ENCODE measurements around the gene SLC2A4RG.

The SLC2A4RG gene

GRCh38 chr20:63733117-63733516 is 6.5 kb upstream of the SLC2A4RG start:
- no peak overlapping the region for H3K4me3 ChIP-seq (ENCODE audit: low read depth, low read length)
- TF ChIP-seq, protein P1, sequence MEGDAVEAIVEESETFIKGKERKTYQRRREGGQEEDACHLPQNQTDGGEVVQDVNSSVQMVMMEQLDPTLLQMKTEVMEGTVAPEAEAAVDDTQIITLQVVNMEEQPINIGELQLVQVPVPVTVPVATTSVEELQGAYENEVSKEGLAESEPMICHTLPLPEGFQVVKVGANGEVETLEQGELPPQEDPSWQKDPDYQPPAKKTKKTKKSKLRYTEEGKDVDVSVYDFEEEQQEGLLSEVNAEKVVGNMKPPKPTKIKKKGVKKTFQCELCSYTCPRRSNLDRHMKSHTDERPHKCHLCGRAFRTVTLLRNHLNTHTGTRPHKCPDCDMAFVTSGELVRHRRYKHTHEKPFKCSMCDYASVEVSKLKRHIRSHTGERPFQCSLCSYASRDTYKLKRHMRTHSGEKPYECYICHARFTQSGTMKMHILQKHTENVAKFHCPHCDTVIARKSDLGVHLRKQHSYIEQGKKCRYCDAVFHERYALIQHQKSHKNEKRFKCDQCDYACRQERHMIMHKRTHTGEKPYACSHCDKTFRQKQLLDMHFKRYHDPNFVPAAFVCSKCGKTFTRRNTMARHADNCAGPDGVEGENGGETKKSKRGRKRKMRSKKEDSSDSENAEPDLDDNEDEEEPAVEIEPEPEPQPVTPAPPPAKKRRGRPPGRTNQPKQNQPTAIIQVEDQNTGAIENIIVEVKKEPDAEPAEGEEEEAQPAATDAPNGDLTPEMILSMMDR (IDR thresholded peaks at IDR 0.05; ENCODE audit: low read depth, low read length) = no peak

GRCh38 chr20:63733579-63734081 is 5.9 kb upstream of the SLC2A4RG start:
- no peak overlapping the region for H3K4me3 ChIP-seq (ENCODE audit: low read depth, low read length)
- TF ChIP-seq, protein P1 (IDR thresholded peaks at IDR 0.05; ENCODE audit: low read depth, low read length) = no peak

DNA sequence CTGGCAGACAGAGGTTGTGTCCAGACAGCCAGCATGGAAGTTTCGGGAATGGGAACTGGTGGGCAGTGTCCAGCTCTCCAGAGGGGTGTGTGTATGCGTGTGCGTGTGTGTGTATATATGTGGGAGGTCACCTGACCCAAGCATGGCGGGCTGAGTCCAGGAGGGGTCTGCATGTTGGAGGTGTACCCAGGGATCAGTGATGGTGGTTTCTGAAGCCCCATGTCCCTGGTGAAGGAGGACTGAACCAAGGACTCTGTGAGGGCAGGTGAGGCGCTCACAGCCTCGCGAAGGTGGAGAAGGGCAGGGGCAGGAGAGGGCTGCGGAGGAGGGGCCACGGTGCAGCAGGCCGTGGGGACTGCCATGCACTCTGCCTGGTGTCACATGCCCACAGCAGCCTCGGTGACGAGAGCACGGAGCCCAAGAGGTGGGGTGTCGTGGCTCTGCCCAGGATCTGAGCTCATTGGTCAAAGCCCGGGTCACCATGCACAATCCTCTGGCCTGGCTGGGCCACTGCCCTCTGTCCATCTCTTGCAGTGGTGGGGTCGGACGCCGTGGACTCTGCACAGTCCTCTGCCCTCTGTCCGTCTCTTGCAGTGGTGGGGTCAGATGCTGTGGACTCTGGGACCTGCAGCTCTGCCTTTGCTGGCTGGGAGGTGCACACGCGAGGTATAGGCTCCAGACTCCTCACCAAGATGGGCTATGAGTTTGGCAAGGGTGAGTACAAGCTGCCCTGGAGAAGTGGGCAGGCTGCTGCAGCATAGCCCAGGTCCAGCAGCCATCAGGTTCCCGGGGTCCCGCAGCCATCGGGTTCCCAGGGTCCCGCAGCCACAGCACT is 5.2 kb upstream of the SLC2A4RG start:
- TF ChIP-seq, protein P1 (IDR thresholded peaks at IDR 0.05; ENCODE audit: low read depth, low read length) = no peak

GRCh38 chr20:63734946-63735858 is 4.4 kb upstream of the SLC2A4RG start:
- H3K4me3 ChIP-seq (ENCODE audit: low read depth, low read length) = no peak overlapping the region

More for the DNA sequence above, 5.2 kb upstream of the SLC2A4RG start:
- no peak overlapping the region for H3K4me3 ChIP-seq (ENCODE audit: low read depth, low read length)

DNA sequence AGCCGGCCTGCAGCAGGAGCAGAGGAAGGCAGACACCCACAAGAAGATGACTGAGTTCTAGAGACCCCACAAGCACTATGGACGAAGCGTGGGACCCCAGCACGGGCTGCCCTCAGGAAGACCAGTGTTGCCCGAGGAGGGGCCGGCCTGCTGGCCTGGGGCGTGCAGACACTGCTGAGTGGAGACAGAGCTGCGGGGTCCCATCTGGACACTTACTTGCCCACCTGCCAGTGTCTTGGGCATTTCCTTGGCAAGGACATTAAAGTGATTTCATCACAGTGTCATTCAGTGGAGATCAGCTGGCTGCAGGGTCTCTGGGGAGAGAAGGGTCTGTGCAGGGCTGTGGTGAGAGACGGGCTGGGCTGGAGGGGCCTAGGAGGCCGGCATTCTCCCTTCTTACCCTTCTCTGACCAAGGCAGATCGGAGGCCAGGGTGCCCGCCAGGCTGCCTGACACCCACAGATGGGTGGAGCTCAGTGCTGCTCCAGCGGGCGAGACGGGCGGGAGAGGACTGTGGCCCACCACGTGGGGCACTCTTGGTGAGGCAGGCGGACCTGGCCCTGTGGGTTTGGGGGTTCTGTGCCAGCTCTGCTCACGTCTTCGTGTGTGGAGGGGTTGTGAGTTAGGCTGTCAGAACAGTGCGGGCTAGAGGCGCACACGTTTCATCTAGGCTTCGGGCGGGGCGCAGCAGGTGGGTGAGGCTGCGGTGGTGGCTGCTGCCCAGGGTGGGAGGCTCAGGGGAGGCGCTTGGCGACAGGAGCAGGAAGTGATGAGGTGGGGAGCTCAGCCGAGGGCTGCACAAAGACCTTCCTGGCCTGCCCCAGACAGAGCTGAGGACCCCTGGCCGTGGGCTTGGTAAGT is 3.5 kb upstream of the SLC2A4RG start, which contains the start of gene LIME1:
Gene LIME1, plus strand, starts transcription at position 806 of the 860 bp plus-strand sequence. CDS start 886 bp downstream, outside the sequence.
- TF ChIP-seq, protein P1 (IDR thresholded peaks at IDR 0.05; ENCODE audit: low read depth, low read length) = no peak
- H3K4me3 ChIP-seq (ENCODE audit: low read depth, low read length) = no peak within 1 kb of the TSS

More at GRCh38 chr20:63734946-63735858, 4.4 kb upstream of the SLC2A4RG start:
- TF ChIP-seq, protein P1 (IDR thresholded peaks at IDR 0.05; ENCODE audit: low read depth, low read length) = no peak

GRCh38 chr20:63736893-63737694 is 2.5 kb upstream of the SLC2A4RG start:
- no peak overlapping the region for H3K4me3 ChIP-seq (ENCODE audit: low read depth, low read length)
- TF ChIP-seq, protein P1 (IDR thresholded peaks at IDR 0.05; ENCODE audit: low read depth, low read length) = no peak
